ENCODE measurements around the gene SOS1. TPM values are rescaled to one million over a fixed set of nuclear protein-coding genes. Genes with fewer than 3 reads are reported as not detected.
"Not testable (repeated sequence)": the region's sequence is repeated elsewhere in the genome, so short reads cannot be mapped to it uniquely, and the experiment has no call there.

Gene SOS1
- total RNA-seq, 4 donors from 2014 or later, result 55.9 to 80.8 (median 63.2) TPM

- H3K9me3 ChIP-seq, result no peaks in the 10 kb centered on the region
- DNase-seq, result no peak
- H3K27ac ChIP-seq, result no peak overlapping the region
- H3K4me1 ChIP-seq, result no peaks in the 10 kb centered on the region
- 77 to 83% methylated on average over 3 of the region's 3 CpGs for WGBS, 2 donors
- H3K27me3 ChIP-seq, result no peaks in the 10 kb centered on the region
- intact Hi-C loops (cut with DNase I), result no loop called here
- TF ChIP-seq POLR2A (IDR thresholded peaks at IDR 0.05) (no peak), CTCF (IDR thresholded peaks at IDR 0.05) (no peak)
- H3K36me3 ChIP-seq, result no peaks in the 10 kb centered on the region
- H3K4me3 ChIP-seq (replicated peaks in 1 of 3), result no peak overlapping the region
These were observed 22.2 kb upstream of the SOS1 start for GRCh38 chr2:39142904-39143605.

- 55 to 60% methylated on average over 8 of the region's 8 CpGs for WGBS, 2 donors
These were observed 20.8 kb upstream of the SOS1 start for GRCh38 chr2:39141334-39142271.

GRCh38 chr2:39140948-39141333 lies 20.1 kb upstream of the SOS1 start:
- H3K9me3 ChIP-seq; H3K27ac ChIP-seq; H3K4me3 ChIP-seq (replicated peaks in 1 of 3); H3K27me3 ChIP-seq; H3K36me3 ChIP-seq; DNase-seq; H3K4me1 ChIP-seq; intact Hi-C loops (cut with DNase I): not testable (repeated sequence)
- WGBS, 2 donors, result 90 to 93% methylated on average over 7 of the region's 7 CpGs

More at GRCh38 chr2:39141334-39142271, 20.8 kb upstream of the SOS1 start:
- Histone ChIP-seq H3K27me3 (no peaks in the 10 kb centered on the region), H3K27ac (no peak overlapping the region), H3K4me3 (replicated peaks in 1 of 3) (no peak overlapping the region), H3K4me1 (no peaks in the 10 kb centered on the region), H3K9me3 (no peaks in the 10 kb centered on the region), H3K36me3 (no peaks in the 10 kb centered on the region)
- DNase-seq, result peak in 1 of 2 donors; percentile 32
- TF ChIP-seq POLR2A (IDR thresholded peaks at IDR 0.05) (no peak), CTCF (IDR thresholded peaks at IDR 0.05) (no peak)
- intact Hi-C loops (cut with DNase I), result no loop called here

- Histone ChIP-seq H3K36me3 (no peaks in the 10 kb centered on the region), H3K27ac (no peak overlapping the region), H3K27me3 (no peaks in the 10 kb centered on the region), H3K4me1 (no peaks in the 10 kb centered on the region), H3K4me3 (replicated peaks in 1 of 3) (no peak overlapping the region), H3K9me3 (no peaks in the 10 kb centered on the region)
- no peak for TF ChIP-seq POLR2A (IDR thresholded peaks at IDR 0.05)
- TF ChIP-seq CTCF (IDR thresholded peaks at IDR 0.05), result no peak
- intact Hi-C loops (cut with DNase I), result no loop called here
- no peak for DNase-seq
- 82% methylated on average over 3 of the region's 3 CpGs for WGBS, 2 donors
These were observed 19.5 kb upstream of the SOS1 start for GRCh38 chr2:39140322-39140847.

GRCh38 chr2:39139511-39140237 lies 18.8 kb upstream of the SOS1 start:
- Histone ChIP-seq H3K36me3 (no peaks in the 10 kb centered on the region), H3K27me3 (no peaks in the 10 kb centered on the region), H3K4me3 (replicated peaks in 1 of 3) (no peak overlapping the region), H3K4me1 (no peaks in the 10 kb centered on the region), H3K27ac (no peak overlapping the region), H3K9me3 (no peaks in the 10 kb centered on the region)
- 67 to 78% methylated on average over 2 of the region's 2 CpGs for WGBS, 2 donors
- no peak for DNase-seq
- intact Hi-C loops (cut with DNase I), result no loop called here
- TF ChIP-seq CTCF (IDR thresholded peaks at IDR 0.05), result no peak
- no peak for TF ChIP-seq POLR2A (IDR thresholded peaks at IDR 0.05)
